SK-N-MC (cell line): ENCODE data around the gene GLT8D1.

Experiments used
- EZH2 ChIP-seq: fragments of 200-600 bp; sonication (generic); IDR thresholded peaks from one replicate; pipeline ENCODE4 v1.6.1; 2017; ENCODE audit warnings: antibody characterized with exemption
- POLR2AphosphoS5 ChIP-seq: IDR thresholded peaks from 2 replicates; pipeline ENCODE4 v1.6.1; 2012; ENCODE audit warnings: mild to moderate bottlenecking, low read depth, low read length, borderline replicate concordance

GRCh38 chr3:52671676-52672075, 33.9 kb downstream of the GLT8D1 start:
- TF ChIP-seq POLR2AphosphoS5 (no peak), EZH2 (no peak)
